Psoas muscle (tissue), 8 donors: ENCODE results near the gene MANSC1. TPM values are rescaled to one million over a fixed set of nuclear protein-coding genes. Genes with fewer than 3 reads are reported as not detected.

Experiments used
- ATAC-seq, 4 donors: fragments of 200-7000 bp; cut with Tn5 transposase; one replicate each; pipeline ENCODE4 v1.9.1; 2020; ENCODE audit warnings: moderate library complexity in 3 of 4, mild to moderate bottlenecking in 2 of 4
- DNase-seq, 2 donors: peaks; one replicate each; pipeline ENCODE4 v3.0.0-alpha.2; 2020
- H3K27ac ChIP-seq: fragments of 200-600 bp; one replicate; pipeline ENCODE4 v1.8.0; 2022
- H3K27me3 ChIP-seq, 3 donors: fragments of 200-600 bp in 1 of 3; one replicate each; pipeline versions ENCODE4 v1.6.1 to v1.8.0; 2013 to 2022; ENCODE audit warnings: low read length in 2 of 3, mild to moderate bottlenecking in 2 of 3, moderate library complexity in 1 of 3; ENCODE audit not compliant: insufficient read depth in 3 of 3
- H3K36me3 ChIP-seq, 2 donors: fragments of 200-600 bp in 1 of 2; one replicate each; pipeline versions ENCODE4 v1.6.1 to v1.8.0; 2013 to 2022; ENCODE audit warnings: low read depth in 1 of 2, mild to moderate bottlenecking in 1 of 2, moderate library complexity in 1 of 2; ENCODE audit not compliant: insufficient read depth in 1 of 2
- H3K4me1 ChIP-seq: fragments of 200-600 bp; one replicate; pipeline ENCODE4 v1.8.0; 2022
- H3K4me3 ChIP-seq: fragments of 200-600 bp; one replicate; pipeline ENCODE4 v1.8.0; 2022; ENCODE audit warnings: mild to moderate bottlenecking
- H3K9me3 ChIP-seq: fragments of 200-600 bp; one replicate; pipeline ENCODE4 v1.8.0; 2022
- CTCF ChIP-seq: fragments of 200-600 bp; IDR thresholded peaks from one replicate; pipeline ENCODE4 v1.8.0; 2022; ENCODE audit warnings: antibody characterized with exemption
- WGBS, 3 donors: extraction: QIAGEN DNeasy Blood & Tissue Kit; methylation state at CpG; one replicate each; pipeline versions ENCODE4 v1.1.6 to v1.1.7; 2013; 5-methylcytosine and 5-hydroxymethylcytosine counted together
- intact Hi-C, 2 donors: fragments of 100-400 bp; cut with DNase I; formaldehyde crosslinking; loops; one replicate each; pipeline versions ENCODE4 v1.11.0 to v1.14.2; 2022
- polyA plus RNA-seq, 3 donors: library from polyadenylated mRNA; stranded (reverse); fragments of 200-250 nt; gene quantifications; one replicate each; pipeline ENCODE4 v1.2.3, GENCODE V29; 2013
- total RNA-seq, 4 donors: library from RNA; stranded (reverse); fragmentation: NEBNext Ultra II Directional in 2 of 4; extraction: Animal tissue kit (Norgen Biotek cat#: 25700) in 2 of 4; gene quantifications; one replicate each; pipeline versions ENCODE4 v1.2.1 to v1.2.4, GENCODE V29; 2021 to 2023
- donor health status: healthy with polysubstance abuse.
- donor health status: DM: no; HTN: no; CAD: no; lungs with moderate emphysema.
- donor health status: Bipolar disorder and iron deficiency.
- donor health status: healthy.
- donor health status: DM: yes; HTN: yes; CAD: no.
- donor health status: DM: no; HTN: no; CAD: no.
- donor health status: DM: no; HTN: no; CAD: no.
- donor health status: DM: yes; HTN: yes; CAD: no.

MANSC1 gene
- total and polyA plus RNA-seq, 7 donors: 2.2 to 3.6 (median 3.2) TPM

GRCh38 chr12:12331896-12332295 lies 18.1 kb downstream of the MANSC1 start:
- Histone ChIP-seq H3K36me3 (no peaks in the 10 kb centered on the region), H3K4me1 (no peaks in the 10 kb centered on the region), H3K27me3 (no peaks in the 10 kb centered on the region), H3K27ac (no peak overlapping the region), H3K4me3 (no peak overlapping the region), H3K9me3 (no peaks in the 10 kb centered on the region)
- no peak for TF ChIP-seq CTCF
- 86 to 94% (median 86%) methylated on average over 1 of the region's 1 CpG for WGBS, 3 donors
- intact Hi-C loops: loop anchor here (5.0 to 10.0 kb wide), 2 partner anchors 250 to 747 kb away; no protein-coding TSS in a partner anchor
- ATAC-seq (no peak), DNase-seq (no peak)

- ATAC-seq: no peak
- H3K36me3 ChIP-seq: no peaks in the 10 kb centered on the region
- no peak for TF ChIP-seq CTCF
- H3K9me3 ChIP-seq: no peaks in the 10 kb centered on the region
- no peaks in the 10 kb centered on the region for H3K27me3 ChIP-seq
- H3K4me1 ChIP-seq: no peaks in the 10 kb centered on the region
- WGBS, 3 donors: 81 to 97% (median 97%) methylated on average over 7 of the region's 7 CpGs
- no peak overlapping the region for H3K4me3 ChIP-seq
- intact Hi-C loops: loop anchor here (5.0 to 10.0 kb wide), 2 partner anchors 249 to 747 kb away; no protein-coding TSS in a partner anchor
- H3K27ac ChIP-seq: no peak overlapping the region
- DNase-seq: no peak
Measured at GRCh38 chr12:12331244-12331771, 18.7 kb downstream of the MANSC1 start.

- no peaks in the 10 kb centered on the region for H3K27me3 ChIP-seq
- no peak overlapping the region for H3K27ac ChIP-seq
- WGBS, 3 donors: 0 to 9% (median 4%) methylated on average over 1 of the region's 1 CpG
- ATAC-seq (peak in 1 of 4 donors; percentile 63), DNase-seq (no peak)
- H3K4me3 ChIP-seq: no peak overlapping the region
- no peaks in the 10 kb centered on the region for H3K4me1 ChIP-seq
- intact Hi-C loops: loop anchor here in 1 of 2 donors (2.0 kb wide), 1 partner anchor 245 kb away; no protein-coding TSS in a partner anchor
- H3K36me3 ChIP-seq: no peaks in the 10 kb centered on the region
- no peaks in the 10 kb centered on the region for H3K9me3 ChIP-seq
- TF ChIP-seq CTCF: peak; percentile 73
Measured at GRCh38 chr12:12327802-12328201, 22.2 kb downstream of the MANSC1 start.

- no peaks in the 10 kb centered on the region for H3K4me1 ChIP-seq
- no peaks in the 10 kb centered on the region for H3K27me3 ChIP-seq
- 87 to 96% (median 92%) methylated on average over 3 of the region's 3 CpGs for WGBS, 3 donors
- no peak for TF ChIP-seq CTCF
- no peak for ATAC-seq
- DNase-seq: no peak
- H3K36me3 ChIP-seq: no peaks in the 10 kb centered on the region
- H3K4me3 ChIP-seq: no peak overlapping the region
- intact Hi-C loops: loop anchor here in 1 of 2 donors (2.0 kb wide), 1 partner anchor 243 kb away; no protein-coding TSS in a partner anchor
- H3K9me3 ChIP-seq: no peaks in the 10 kb centered on the region
- no peak overlapping the region for H3K27ac ChIP-seq
Measured at GRCh38 chr12:12326262-12326661, 23.8 kb downstream of the MANSC1 start.

- ATAC-seq: no peak
- H3K36me3 ChIP-seq: no peaks in the 10 kb centered on the region
- H3K4me1 ChIP-seq: no peaks in the 10 kb centered on the region
- WGBS, 3 donors: 33 to 57% (median 40%) methylated on average over 9 of the region's 9 CpGs
- DNase-seq: no peak
- no peaks in the 10 kb centered on the region for H3K27me3 ChIP-seq
- intact Hi-C loops: no loop called here
- H3K9me3 ChIP-seq: no peaks in the 10 kb centered on the region
- no peak overlapping the region for H3K27ac ChIP-seq
- TF ChIP-seq CTCF: no peak
- no peak overlapping the region for H3K4me3 ChIP-seq
Measured at GRCh38 chr12:12323591-12323990, 26.5 kb downstream of the MANSC1 start.
